GM18520 (cell line): ENCODE data around the gene FMNL1.

Experiments
- ATAC-seq: cut with Tn5 transposase; IDR thresholded peaks from one replicate; pipeline ENCODE4 v1.9.1; 2021; ENCODE audit not compliant: unreplicated experiment

FMNL1 gene

GRCh38 chr17:45255358-45255757 is 33.7 kb downstream of the FMNL1 start:
- no peak for ATAC-seq

- no peak for ATAC-seq
These were observed 34.7 kb downstream of the FMNL1 start for GRCh38 chr17:45256114-45256966.

GRCh38 chr17:45257115-45257514 is 35.4 kb downstream of the FMNL1 start:
- no peak for ATAC-seq

DNA sequence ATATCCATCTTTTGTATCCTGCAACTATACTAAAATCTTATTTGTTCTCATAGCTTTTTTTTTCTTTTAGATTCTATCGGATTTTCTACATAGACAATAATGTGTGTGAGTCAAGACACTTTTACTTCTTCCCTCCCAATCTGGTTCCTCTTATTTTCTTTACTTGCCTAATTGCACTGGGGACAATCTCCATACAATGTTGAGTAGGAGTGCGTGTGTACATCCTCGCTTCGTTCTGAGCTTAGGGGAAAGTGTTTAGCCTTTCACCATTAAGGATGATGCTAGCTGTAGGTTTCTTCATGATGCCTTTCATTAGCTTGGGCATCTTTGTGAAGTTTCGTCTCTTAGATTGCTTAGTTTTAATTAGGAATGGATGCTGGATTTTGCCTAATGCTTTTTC is 37.3 kb downstream of the FMNL1 start:
- ATAC-seq, result no peak

DNA sequence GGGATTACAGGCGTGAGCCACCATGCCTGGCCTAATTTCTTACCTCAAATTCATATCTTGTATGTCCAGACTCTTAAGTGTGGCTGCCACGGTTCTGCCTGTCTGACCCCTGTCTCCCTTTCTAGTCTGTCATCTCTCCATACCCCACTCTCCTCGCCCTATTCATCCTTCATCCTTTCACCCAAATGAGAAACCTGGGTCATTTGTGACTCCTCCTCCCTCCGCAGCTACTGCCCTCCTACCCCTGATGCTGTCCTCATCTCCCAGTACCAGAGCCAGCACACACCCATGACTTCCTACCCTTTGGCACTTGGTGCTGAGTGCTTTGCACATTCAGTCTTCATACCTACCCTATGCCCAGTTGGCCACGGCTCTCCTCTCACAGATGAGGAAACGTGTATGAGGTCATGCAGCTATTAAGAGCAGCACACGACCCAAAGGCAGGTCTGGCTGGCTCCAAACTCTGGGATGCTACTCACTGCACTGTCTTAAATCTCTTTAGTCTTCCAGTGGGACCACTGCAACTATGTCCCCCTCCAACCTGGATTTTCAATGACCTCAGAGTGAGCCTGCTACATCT is 38.6 kb downstream of the FMNL1 start:
- no peak for ATAC-seq

DNA sequence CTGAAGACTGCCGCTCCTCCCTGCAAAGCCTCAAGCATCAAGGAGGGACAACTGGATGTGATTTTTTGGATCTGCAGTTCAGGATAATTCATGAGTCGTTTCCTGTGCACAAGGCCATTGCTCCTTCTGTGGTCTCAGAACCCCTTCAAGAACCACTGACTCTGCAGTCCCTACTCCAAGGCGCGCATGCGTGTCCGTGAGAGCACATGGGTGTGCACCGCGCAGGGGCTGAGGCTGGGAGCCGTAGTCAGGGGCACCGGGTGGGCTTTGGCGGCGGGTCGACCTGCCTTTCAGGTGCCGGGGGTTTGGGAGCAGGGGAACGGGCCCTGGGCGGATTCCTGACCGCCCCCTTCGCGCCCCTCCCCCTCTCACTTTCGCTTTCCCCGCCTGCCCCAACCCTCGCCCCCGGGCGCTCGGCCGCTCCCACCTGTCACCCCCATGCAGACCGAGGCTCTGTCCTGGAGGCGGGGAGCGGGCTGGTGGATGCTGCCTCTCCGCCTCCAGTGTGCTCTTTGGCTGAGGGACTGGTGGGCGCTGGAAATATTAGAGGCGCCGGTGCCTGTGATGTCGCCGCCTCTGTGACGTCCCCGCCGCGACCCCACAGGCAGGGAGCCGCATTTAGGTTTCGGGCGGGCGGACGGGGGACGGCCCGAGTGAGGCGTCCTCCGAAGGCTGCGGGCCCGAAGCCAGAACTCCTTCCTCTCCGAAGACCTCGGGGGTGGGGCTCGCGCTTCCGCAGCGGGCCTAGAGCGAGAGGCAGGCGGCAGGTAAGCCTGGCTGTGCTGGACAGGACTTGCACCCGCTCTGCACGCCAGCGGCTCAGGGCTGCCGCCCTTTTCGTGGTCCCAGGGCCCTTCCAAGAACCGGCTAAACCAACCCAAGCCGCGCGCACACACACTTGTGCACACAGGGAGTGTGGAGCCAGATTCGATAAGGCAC is 40.2 kb downstream of the FMNL1 start, which contains the start of gene SPATA32:
Gene SPATA32, minus strand, starts transcription at position 518 of the 939 bp plus-strand sequence. Its CDS starts 78 bp downstream, at position 440.
- no peak for ATAC-seq

- no peak for ATAC-seq
These were observed 41.1 kb downstream of the FMNL1 start for GRCh38 chr17:45262516-45263476.

DNA sequence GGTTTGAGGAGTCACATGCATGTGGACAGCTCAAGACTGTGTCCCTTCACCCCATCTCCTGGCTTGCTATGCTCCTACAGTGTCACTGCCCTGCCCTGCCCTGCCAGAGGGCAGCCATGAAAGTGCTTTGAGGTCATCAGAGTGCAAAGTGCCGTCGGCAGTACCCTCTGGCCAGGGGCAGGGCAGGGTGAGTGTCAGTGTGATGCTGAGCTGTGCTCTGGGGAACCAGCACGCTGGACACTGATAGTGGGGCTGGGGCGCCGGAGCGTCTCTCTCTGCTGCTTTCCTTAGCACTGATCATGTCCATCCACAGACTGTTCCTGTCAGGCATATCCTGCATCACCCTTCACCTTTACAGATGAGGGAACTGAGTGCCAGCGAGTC is 41.8 kb downstream of the FMNL1 start:
- ATAC-seq, result no peak

- ATAC-seq, result no peak
These were observed 42.7 kb downstream of the FMNL1 start for GRCh38 chr17:45264430-45264829.

DNA sequence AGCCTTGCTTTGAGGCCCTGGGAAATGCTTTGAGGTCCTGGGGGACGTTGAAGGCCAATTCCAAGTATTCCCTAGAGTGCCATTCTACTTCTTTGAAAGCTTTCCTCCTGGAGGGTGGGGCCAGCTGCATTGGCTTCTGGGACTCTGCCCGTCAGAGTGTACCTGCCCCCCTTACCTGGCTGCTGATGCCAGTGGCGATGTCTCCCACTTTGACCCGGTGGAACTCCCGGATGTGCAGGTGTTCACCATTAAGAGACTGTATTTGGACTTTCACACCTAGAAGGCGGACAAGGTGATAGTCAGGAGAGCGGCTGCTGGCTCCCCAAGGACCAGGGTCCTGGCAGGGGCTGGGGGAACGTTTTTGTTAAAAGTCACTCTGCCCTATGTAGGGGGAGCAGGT is 43.3 kb downstream of the FMNL1 start:
- ATAC-seq, result no peak

- no peak for ATAC-seq
These were observed 44.1 kb downstream of the FMNL1 start for GRCh38 chr17:45265821-45266220.

- ATAC-seq, result no peak
These were observed 44.8 kb downstream of the FMNL1 start for GRCh38 chr17:45266372-45266926.

- no peak for ATAC-seq
These were observed 45.9 kb downstream of the FMNL1 start for GRCh38 chr17:45267436-45268055.

DNA sequence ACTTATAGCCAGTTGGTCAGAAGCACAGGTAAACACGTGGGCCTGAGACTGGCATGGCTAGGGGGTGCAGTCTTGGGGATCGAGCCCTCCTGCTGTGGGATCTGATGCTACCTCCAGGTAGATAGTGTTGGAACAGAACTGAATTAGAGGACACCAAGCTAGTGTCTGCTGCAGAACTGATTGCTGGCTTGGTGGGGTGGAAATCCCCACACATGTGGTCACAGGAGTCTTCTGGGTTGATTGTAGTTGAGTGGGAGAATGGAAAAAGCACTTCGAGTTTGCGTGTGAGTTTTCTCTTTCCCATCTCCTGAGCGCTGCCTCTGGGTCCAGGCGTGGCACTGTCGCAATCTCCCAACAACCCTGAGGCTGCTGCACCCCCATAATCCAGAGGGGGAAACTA is 48.2 kb downstream of the FMNL1 start:
- no peak for ATAC-seq

DNA sequence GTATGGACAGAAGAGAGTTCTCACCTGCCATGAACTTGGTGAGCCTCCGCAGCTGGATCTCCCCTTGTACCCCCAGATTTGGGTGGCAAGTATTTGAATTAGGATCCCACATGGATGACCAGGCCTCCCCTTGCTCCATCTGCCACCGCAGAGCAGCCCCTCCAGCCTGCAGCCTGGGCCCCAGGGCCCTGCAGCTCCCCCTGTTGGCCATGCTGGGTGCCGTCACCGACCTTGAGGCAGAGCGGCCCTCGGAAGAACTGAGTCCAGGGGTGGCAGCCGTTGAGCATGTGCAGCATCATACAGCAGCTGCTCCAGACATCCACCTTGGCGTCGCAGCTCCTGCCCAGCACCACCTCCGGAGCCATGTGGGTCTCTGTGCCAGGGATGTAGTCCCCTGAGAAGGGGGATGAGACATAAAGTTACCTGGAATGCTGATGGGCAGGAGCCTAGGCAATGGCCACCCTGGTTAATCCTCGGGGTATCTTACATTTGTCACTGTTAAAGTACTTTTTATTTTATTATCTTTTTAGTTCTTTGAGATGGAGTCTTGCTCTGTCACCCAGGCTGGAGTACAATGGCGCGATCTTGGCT is 49.2 kb downstream of the FMNL1 start:
- no peak for ATAC-seq

- ATAC-seq, result no peak
These were observed 49.9 kb downstream of the FMNL1 start for GRCh38 chr17:45271603-45272002.

DNA sequence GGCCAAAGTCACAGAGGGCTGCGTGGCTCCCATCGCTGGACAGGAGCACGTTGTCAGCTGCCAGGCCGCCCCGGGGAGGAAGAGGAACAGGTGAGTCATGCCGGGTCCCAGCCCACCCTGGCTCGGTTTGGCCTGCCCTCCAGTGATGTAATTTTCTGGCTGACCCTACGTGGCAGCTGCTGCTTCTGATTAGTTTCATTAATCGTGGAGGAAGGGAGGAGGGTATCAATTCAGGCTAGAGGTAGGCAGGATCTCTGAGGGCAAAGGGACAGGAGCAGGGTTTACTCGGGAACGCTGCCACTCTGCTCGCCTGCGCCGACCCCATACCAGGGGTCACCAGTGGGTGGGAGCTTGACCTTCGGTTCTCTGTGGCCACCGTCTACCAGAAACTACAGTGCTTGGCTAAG is 51.9 kb downstream of the FMNL1 start:
- ATAC-seq, result no peak

GRCh38 chr17:45274033-45274432 is 52.3 kb downstream of the FMNL1 start:
- no peak for ATAC-seq

DNA sequence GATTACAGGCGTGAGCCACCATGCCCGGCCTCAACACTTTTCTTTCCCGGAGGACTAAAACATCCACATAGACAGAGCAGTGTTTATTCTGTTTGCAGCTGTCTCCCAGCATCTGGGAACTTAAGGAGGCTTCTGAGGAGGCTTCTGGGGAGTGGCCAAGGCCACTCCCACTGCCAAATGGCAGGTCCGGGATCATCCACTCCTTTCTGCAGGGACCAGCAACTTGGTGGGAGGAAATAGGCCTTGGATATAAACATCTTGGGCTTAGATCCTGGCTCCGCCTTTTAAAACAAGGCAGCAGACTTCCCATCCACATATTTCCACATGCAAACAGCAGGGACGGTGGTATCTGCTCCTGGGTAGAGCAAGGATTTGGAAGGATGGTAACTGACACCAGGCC is 54.3 kb downstream of the FMNL1 start:
- no peak for ATAC-seq
